ENCODE results near the gene GAS6. TPM values are rescaled to one million over a fixed set of nuclear protein-coding genes. Genes with fewer than 3 reads are reported as not detected.

GAS6 gene
- total RNA-seq, 4 donors from 2014 or later: 43.0 to 112 (median 68.5) TPM

- Histone ChIP-seq H3K4me3 (no peak overlapping the region), H3K9me3 (no peaks in the 10 kb centered on the region), H3K36me3 (no peaks in the 10 kb centered on the region), H3K4me1 (peaks cover 0 to 8% (median 0%) of the 10 kb centered on the region in 3 donors), H3K27me3 (peaks cover 0 to under 1% (median 0%) of the 10 kb centered on the region in 4 donors), H3K27ac (no peak overlapping the region)
- intact Hi-C loops (cut with DNase I): no loop called here
- no peak for DNase-seq
- TF ChIP-seq CTCF (IDR thresholded peaks at IDR 0.05): no peak
- no peak for TF ChIP-seq POLR2A (IDR thresholded peaks at IDR 0.05)
- 68 to 77% methylated on average over 9 to 10 of the region's 12 CpGs for WGBS, 2 donors
These were observed 76.2 kb downstream of the GAS6 start for GRCh38 chr13:113787694-113788093.

- TF ChIP-seq POLR2A (IDR thresholded peaks at IDR 0.05) (no peak), CTCF (IDR thresholded peaks at IDR 0.05) (no peak)
- Histone ChIP-seq H3K9me3 (no peaks in the 10 kb centered on the region), H3K27me3 (no peaks in the 10 kb centered on the region), H3K27ac (no peak overlapping the region), H3K4me3 (no peak overlapping the region), H3K4me1 (peaks cover 0 to 16% (median 0%) of the 10 kb centered on the region in 3 donors), H3K36me3 (no peaks in the 10 kb centered on the region)
- intact Hi-C loops (cut with DNase I): no loop called here
- DNase-seq: no peak
- WGBS, 2 donors: 71 to 88% methylated on average over 16 of the region's 17 CpGs
These were observed 77.5 kb downstream of the GAS6 start for GRCh38 chr13:113786262-113786841.

- 70 to 81% methylated on average over 13 to 17 of the region's 19 CpGs for WGBS, 2 donors
- no peak overlapping the region for H3K4me3 ChIP-seq
- H3K4me1 ChIP-seq: peaks cover 0 to 18% (median 0%) of the 10 kb centered on the region in 3 donors
- no peak for TF ChIP-seq CTCF (IDR thresholded peaks at IDR 0.05)
- no peak for TF ChIP-seq POLR2A (IDR thresholded peaks at IDR 0.05)
- DNase-seq: no peak
- no peaks in the 10 kb centered on the region for H3K9me3 ChIP-seq
- no peaks in the 10 kb centered on the region for H3K36me3 ChIP-seq
- intact Hi-C loops (cut with DNase I): no loop called here
- no peak overlapping the region for H3K27ac ChIP-seq
- no peaks in the 10 kb centered on the region for H3K27me3 ChIP-seq
These were observed 78.5 kb downstream of the GAS6 start for GRCh38 chr13:113785051-113786010.

GRCh38 chr13:113784645-113785024 lies 79.2 kb downstream of the GAS6 start:
- WGBS, 2 donors: 73 to 88% methylated on average over 4 to 5 of the region's 5 CpGs
- H3K27ac ChIP-seq: no peak overlapping the region
- no peak for DNase-seq

More at GRCh38 chr13:113784645-113785024, 79.2 kb downstream of the GAS6 start:
- intact Hi-C loops (cut with DNase I): no loop called here
- H3K4me3 ChIP-seq: no peak overlapping the region
- H3K9me3 ChIP-seq: no peaks in the 10 kb centered on the region
- TF ChIP-seq POLR2A (IDR thresholded peaks at IDR 0.05) (no peak), CTCF (IDR thresholded peaks at IDR 0.05) (no peak)
- no peaks in the 10 kb centered on the region for H3K36me3 ChIP-seq
- H3K27me3 ChIP-seq: no peaks in the 10 kb centered on the region
- H3K4me1 ChIP-seq: peaks cover 0 to 18% (median 0%) of the 10 kb centered on the region in 3 donors
